PC-9 (cell line): Measurements from ENCODE around the gene TSHR. TPM values are rescaled to one million over a fixed set of nuclear protein-coding genes. Genes with fewer than 3 reads are reported as not detected.

Experiments
- BruUV-seq: library from RNA; stranded (reverse); fragments of 400-500 nt; replicated peaks from 2 replicates; lab custom pipeline; 2021; lab: Mats Ljungman, UMichigan
- CTCF ChIA-PET: fragments of 300-600 bp; sonication (Branson Sonifier 250); formaldehyde crosslinking; loops from one replicate; lab custom pipeline; 2022; ENCODE audit warnings: antibody characterized with exemption; lab: Charles Lee
- POLR2A ChIA-PET: fragments of 300-600 bp; sonication (Branson Sonifier 250); formaldehyde crosslinking; loops from one replicate; lab custom pipeline; 2022; ENCODE audit warnings: antibody characterized with exemption; ENCODE audit not compliant: unreplicated experiment; lab: Charles Lee
- DNase-seq, 2 experiments: peaks; one replicate each; pipeline versions ENCODE4 v3.0.0 to v3.0.0-alpha.2; 2015 to 2022; ENCODE audit warnings: mixed read lengths in 1 of 2
- H2AFZ ChIP-seq: fragments of 200-600 bp; sonication (generic); 2 replicates; pipeline ENCODE4 v1.8.1; 2017; ENCODE audit warnings: antibody characterized with exemption
- H3F3A ChIP-seq: fragments of 200-600 bp; sonication (generic); 2 replicates; pipeline ENCODE4 v1.8.1; 2017; ENCODE audit warnings: antibody characterized with exemption, mild to moderate bottlenecking, low read depth; ENCODE audit not compliant: insufficient read depth
- H3K27ac ChIP-seq: fragments of 200-600 bp; sonication (generic); 2 replicates; pipeline ENCODE4 v1.6.1; 2016; ENCODE audit warnings: mixed run types
- H3K27me3 ChIP-seq: fragments of 200-600 bp; sonication (generic); 2 replicates; pipeline ENCODE4 v1.6.1; 2016; ENCODE audit warnings: low read depth, mixed run types; ENCODE audit not compliant: insufficient read depth
- H3K36me3 ChIP-seq: fragments of 200-600 bp; sonication (generic); 2 replicates; pipeline ENCODE4 v1.6.1; 2016; ENCODE audit warnings: low read depth, mixed run types
- H3K4me1 ChIP-seq: fragments of 200-600 bp; sonication (generic); replicated peaks from 2 replicates; pipeline ENCODE4 v1.6.1; 2016; ENCODE audit warnings: mixed run types; ENCODE audit not compliant: insufficient read depth
- H3K4me2 ChIP-seq: fragments of 200-600 bp; sonication (generic); 2 replicates; pipeline ENCODE4 v1.6.1; 2017; ENCODE audit warnings: mixed run types
- H3K4me3 ChIP-seq: fragments of 200-600 bp; sonication (generic); 2 replicates; pipeline ENCODE4 v1.6.1; 2016; ENCODE audit warnings: mixed run types
- H3K79me2 ChIP-seq: fragments of 200-600 bp; sonication (generic); 2 replicates; pipeline ENCODE4 v1.6.1; 2017; ENCODE audit warnings: low read depth, mixed run types
- H3K9me2 ChIP-seq: fragments of 200-600 bp; sonication (generic); 2 replicates; pipeline ENCODE4 v1.8.1; 2017; ENCODE audit warnings: mild to moderate bottlenecking; ENCODE audit not compliant: insufficient read depth
- H3K9me3 ChIP-seq: fragments of 200-600 bp; sonication (generic); 2 replicates; pipeline ENCODE4 v1.8.1; 2016; ENCODE audit warnings: low read depth; ENCODE audit not compliant: insufficient read depth
- H4K20me1 ChIP-seq: fragments of 200-600 bp; sonication (generic); 2 replicates; pipeline ENCODE4 v1.8.1; 2017; ENCODE audit not compliant: insufficient read depth
- EZH2 ChIP-seq: fragments of 200-600 bp; sonication (generic); IDR thresholded peaks from 2 replicates; pipeline ENCODE4 v1.8.0; 2017; ENCODE audit warnings: antibody characterized with exemption, low read depth
- intact Hi-C: fragments of 100-400 bp; cut with micrococcal nuclease; formaldehyde crosslinking; loops from one replicate; pipeline ENCODE4 v1.10.0; 2022; ENCODE audit not compliant: unreplicated experiment
- total RNA-seq: library from RNA; stranded (reverse); gene quantifications from 2 replicates; pipeline ENCODE4 v1.2.3, GENCODE V29; 2021
- TF ChIP-seq, protein P1 (sequence below): fragments of 200-600 bp; sonication (generic); conservative IDR thresholded peaks from 2 replicates; pipeline ENCODE4 v1.6.1; 2017; ENCODE audit warnings: mixed run types, antibody characterized with exemption, mild to moderate bottlenecking, moderate library complexity

Gene TSHR
- total RNA-seq, 1 experiment from 2014 or later: not detected

DNA sequence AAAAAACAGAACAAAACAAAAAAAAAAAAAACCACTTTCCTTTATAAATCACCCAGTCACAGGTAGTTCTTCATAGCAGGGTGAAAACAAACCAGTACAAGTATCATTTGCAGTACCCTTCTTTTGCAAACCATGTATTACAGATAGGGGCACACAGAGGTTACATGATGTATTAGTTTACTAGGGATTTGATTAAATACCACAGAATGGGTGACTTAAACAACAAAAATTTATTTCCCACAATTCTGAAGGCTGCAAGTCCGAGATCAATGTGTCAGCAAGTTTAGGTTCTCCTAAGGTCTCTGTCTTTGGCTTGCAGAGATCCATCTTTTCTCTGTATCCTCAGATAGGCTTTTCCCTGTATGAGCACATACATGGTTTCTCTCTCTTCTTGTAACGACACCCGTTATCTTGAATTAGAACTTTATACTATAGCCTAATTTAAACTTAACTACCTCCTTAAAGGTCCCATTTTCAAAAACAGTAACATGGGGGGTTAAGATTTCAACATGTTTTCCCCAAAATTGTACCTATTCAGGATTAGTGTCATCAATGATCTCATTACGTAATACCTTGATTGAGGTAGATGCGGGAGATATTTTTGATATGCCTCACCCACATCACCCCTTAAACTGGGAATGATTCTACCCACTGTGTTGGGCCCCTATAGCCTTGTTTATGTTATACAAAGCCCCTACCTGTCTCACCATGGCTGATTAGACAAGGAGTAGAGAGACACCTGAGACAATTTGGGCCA, 10.4 kb upstream of the TSHR start:
- DNase-seq: no peak
- H3F3A ChIP-seq: no peaks in the 10 kb centered on the region
- POLR2A ChIA-PET: no interaction called here
- no peaks in the 10 kb centered on the region for H3K9me3 ChIP-seq
- no peaks in the 10 kb centered on the region for H3K27me3 ChIP-seq
- H3K9me2 ChIP-seq: no peaks in the 10 kb centered on the region; the same call in 1 of the 2 replicates
- H3K4me3 ChIP-seq: no peak overlapping the region
- H4K20me1 ChIP-seq: no peaks in the 10 kb centered on the region
- H3K27ac ChIP-seq: no peak overlapping the region
- no peak overlapping the region for H2AFZ ChIP-seq
- H3K4me1 ChIP-seq: peaks cover 14% of the 10 kb centered on the region
- H3K4me2 ChIP-seq: no peak overlapping the region
- no peaks in the 10 kb centered on the region for H3K36me3 ChIP-seq
- intact Hi-C loops: no loop called here
- TF ChIP-seq, protein P1, sequence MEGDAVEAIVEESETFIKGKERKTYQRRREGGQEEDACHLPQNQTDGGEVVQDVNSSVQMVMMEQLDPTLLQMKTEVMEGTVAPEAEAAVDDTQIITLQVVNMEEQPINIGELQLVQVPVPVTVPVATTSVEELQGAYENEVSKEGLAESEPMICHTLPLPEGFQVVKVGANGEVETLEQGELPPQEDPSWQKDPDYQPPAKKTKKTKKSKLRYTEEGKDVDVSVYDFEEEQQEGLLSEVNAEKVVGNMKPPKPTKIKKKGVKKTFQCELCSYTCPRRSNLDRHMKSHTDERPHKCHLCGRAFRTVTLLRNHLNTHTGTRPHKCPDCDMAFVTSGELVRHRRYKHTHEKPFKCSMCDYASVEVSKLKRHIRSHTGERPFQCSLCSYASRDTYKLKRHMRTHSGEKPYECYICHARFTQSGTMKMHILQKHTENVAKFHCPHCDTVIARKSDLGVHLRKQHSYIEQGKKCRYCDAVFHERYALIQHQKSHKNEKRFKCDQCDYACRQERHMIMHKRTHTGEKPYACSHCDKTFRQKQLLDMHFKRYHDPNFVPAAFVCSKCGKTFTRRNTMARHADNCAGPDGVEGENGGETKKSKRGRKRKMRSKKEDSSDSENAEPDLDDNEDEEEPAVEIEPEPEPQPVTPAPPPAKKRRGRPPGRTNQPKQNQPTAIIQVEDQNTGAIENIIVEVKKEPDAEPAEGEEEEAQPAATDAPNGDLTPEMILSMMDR: no peak
- no peak for TF ChIP-seq EZH2
- CTCF ChIA-PET: no interaction called here
- no TSS peak for BruUV-seq
- H3K79me2 ChIP-seq: peaks cover 10% of the 10 kb centered on the region

DNA sequence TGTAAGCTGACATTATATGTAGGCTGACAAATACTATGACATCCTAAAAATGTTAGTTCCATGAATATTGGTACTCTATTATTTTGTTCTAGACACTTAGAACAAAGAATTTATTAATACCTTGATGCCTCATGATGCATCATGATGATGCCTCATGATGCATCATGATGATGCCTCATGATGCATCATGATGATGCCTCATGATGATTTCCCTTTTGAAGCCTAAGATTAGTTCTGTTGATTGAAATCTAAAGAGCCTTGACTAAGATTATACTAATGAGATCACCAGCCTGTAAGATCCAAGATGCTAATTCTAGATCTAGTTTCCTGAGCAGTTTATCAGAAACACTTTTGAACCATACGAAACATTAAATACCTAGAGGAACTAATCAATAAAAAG, 9.2 kb upstream of the TSHR start:
- H3K79me2 ChIP-seq: no peaks in the 10 kb centered on the region
- no peaks in the 10 kb centered on the region for H4K20me1 ChIP-seq
- H3K27me3 ChIP-seq: no peaks in the 10 kb centered on the region
- no peak overlapping the region for H3K4me3 ChIP-seq
- no peak overlapping the region for H3K27ac ChIP-seq
- H3K9me2 ChIP-seq: no peaks in the 10 kb centered on the region; the same call in 1 of the 2 replicates
- no peak overlapping the region for H2AFZ ChIP-seq
- H3K4me2 ChIP-seq: no peak overlapping the region
- POLR2A ChIA-PET: no interaction called here
- intact Hi-C loops: no loop called here
- no peaks in the 10 kb centered on the region for H3K36me3 ChIP-seq
- CTCF ChIA-PET: no interaction called here
- peaks cover 5% of the 10 kb centered on the region for H3K4me1 ChIP-seq
- TF ChIP-seq, protein P1: no peak
- no peak for TF ChIP-seq EZH2
- BruUV-seq: no TSS peak
- DNase-seq: no peak
- H3K9me3 ChIP-seq: no peaks in the 10 kb centered on the region
- no peaks in the 10 kb centered on the region for H3F3A ChIP-seq

DNA sequence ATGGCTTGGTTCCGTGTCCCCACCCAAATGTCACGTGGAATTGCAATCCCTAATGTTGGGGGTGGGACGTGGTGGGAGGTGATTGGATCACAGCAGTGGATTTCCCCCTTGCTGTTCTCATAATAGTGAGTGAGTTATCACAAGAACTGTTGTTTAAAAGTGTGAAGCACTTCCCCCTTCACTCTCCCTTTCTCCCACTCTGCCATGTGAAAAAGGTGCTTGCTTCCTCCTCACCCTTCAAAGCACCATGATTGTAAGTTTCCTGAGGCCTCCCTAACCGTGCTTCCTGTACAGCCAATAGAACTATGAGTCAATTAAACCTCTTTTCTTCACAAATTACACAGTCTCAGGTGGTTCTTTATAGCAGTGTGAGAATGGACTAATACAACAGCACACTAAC, 8.6 kb upstream of the TSHR start:
- H3K4me1 ChIP-seq: peaks cover 5% of the 10 kb centered on the region
- no peaks in the 10 kb centered on the region for H3K9me3 ChIP-seq
- intact Hi-C loops: no loop called here
- H3K4me2 ChIP-seq: no peak overlapping the region
- H3K4me3 ChIP-seq: no peak overlapping the region
- ChIA-PET CTCF (no interaction called here), POLR2A (no interaction called here)
- no peaks in the 10 kb centered on the region for H3K36me3 ChIP-seq
- no peaks in the 10 kb centered on the region for H3K27me3 ChIP-seq
- no peaks in the 10 kb centered on the region; the same call in 1 of the 2 replicates for H3K9me2 ChIP-seq
- no peaks in the 10 kb centered on the region for H4K20me1 ChIP-seq
- no peak for TF ChIP-seq EZH2
- TF ChIP-seq, protein P1: no peak
- no peaks in the 10 kb centered on the region for H3F3A ChIP-seq
- no peaks in the 10 kb centered on the region for H3K79me2 ChIP-seq
- BruUV-seq: no TSS peak
- no peak overlapping the region for H2AFZ ChIP-seq
- no peak overlapping the region for H3K27ac ChIP-seq
- no peak for DNase-seq
